ENCODE measurements around the gene SHB. TPM values are rescaled to one million over a fixed set of nuclear protein-coding genes. Genes with fewer than 3 reads are reported as not detected.
A peak's percentile ranks its signal among the peaks of the same experiment; 100 is the strongest.

Gene SHB
- total and polyA plus RNA-seq, 2 of the 8 experiments (the other 6 are each of a cell fraction or from before 2014, with no cell fraction given) = 4.1 to 12.6 TPM

GRCh38 chr9:38000332-38000731 is 68.7 kb downstream of the SHB start:
- H3K23ac ChIP-seq (ENCODE audit: insufficient read length) = no peak overlapping the region
- ChIA-PET POLR2A (ENCODE audit: partially characterized antibody) (interaction anchor here (4.7 kb wide), 1 partner anchor 17 kb away, joined by 24 read pairs; no protein-coding TSS in a partner anchor), CTCF (ENCODE audit: partially characterized antibody) (interaction anchor here (0.6 to 2.5 kb wide), 13 partner anchors 12 to 410 kb away, joined by 3 to 20 read pairs (median 3); no protein-coding TSS in a partner anchor)
- H3K4me2 ChIP-seq (ENCODE audit: insufficient read depth in 1 of 2, low read depth in 2 of 2, low read length in 2 of 2) = no peak overlapping the region
- FAIRE-seq = no peak
- H3K14ac ChIP-seq (ENCODE audit: insufficient read length) = no peak overlapping the region
- H3K23me2 ChIP-seq (ENCODE audit: low read depth, low read length) = no peaks in the 10 kb centered on the region
- H3K4me1 ChIP-seq (replicated peaks in 1 of 4; ENCODE audit: control insufficient read depth in 3 of 4, insufficient read depth in 4 of 4, low read length in 3 of 4) = peaks cover 0 to 12% (median 5%) of the 10 kb centered on the region in 4 experiments; a peak in 6 of 7 replicates
- TF ChIP-seq, protein P1, sequence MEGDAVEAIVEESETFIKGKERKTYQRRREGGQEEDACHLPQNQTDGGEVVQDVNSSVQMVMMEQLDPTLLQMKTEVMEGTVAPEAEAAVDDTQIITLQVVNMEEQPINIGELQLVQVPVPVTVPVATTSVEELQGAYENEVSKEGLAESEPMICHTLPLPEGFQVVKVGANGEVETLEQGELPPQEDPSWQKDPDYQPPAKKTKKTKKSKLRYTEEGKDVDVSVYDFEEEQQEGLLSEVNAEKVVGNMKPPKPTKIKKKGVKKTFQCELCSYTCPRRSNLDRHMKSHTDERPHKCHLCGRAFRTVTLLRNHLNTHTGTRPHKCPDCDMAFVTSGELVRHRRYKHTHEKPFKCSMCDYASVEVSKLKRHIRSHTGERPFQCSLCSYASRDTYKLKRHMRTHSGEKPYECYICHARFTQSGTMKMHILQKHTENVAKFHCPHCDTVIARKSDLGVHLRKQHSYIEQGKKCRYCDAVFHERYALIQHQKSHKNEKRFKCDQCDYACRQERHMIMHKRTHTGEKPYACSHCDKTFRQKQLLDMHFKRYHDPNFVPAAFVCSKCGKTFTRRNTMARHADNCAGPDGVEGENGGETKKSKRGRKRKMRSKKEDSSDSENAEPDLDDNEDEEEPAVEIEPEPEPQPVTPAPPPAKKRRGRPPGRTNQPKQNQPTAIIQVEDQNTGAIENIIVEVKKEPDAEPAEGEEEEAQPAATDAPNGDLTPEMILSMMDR (IDR thresholded peaks at IDR 0.05; ENCODE audit: control extremely low read depth in 1 of 3, insufficient read depth in 1 of 3, low read depth in 1 of 3, low read length in 3 of 3) = peak; percentile 43 to 64 (median 55)
- no peak for TF ChIP-seq ZNF274 (IDR thresholded peaks at IDR 0.05; ENCODE audit: borderline replicate concordance, extremely low read depth, low read length)
- TF ChIP-seq RAD21 (IDR thresholded peaks at IDR 0.05 in 1 of 2, conservative IDR thresholded peaks at IDR 0.05 in 1 of 2; ENCODE audit: low read depth in 2 of 2, low read length in 2 of 2) = peak in 1 of 2 experiments; percentile 35; a peak in 2 of 4 replicates
- no peaks in the 10 kb centered on the region; a peak in 1 of 4 replicates for H3K79me2 ChIP-seq (ENCODE audit: control insufficient read depth in 1 of 2, insufficient read depth in 2 of 2, low read length in 2 of 2)
- H2BK20ac ChIP-seq (ENCODE audit: low read length) = peak overlapping the region; percentile 61; the same call in 1 of the 2 replicates
- no peak overlapping the region for H3K9ac ChIP-seq (replicated peaks in 1 of 4; ENCODE audit: extremely low read depth in 1 of 4, low read depth in 3 of 4, low read length in 3 of 4)
- WGBS, 2 experiments (ENCODE audit: extremely low coverage in 1 of 2, insufficient coverage in 1 of 2, insufficient read length in 1 of 2, insufficient replicate concordance in 2 of 2, low coverage in 1 of 2, low lambda C conversion rate in 2 of 2, missing lambda C conversion rate in 1 of 2) = 80% methylated on average over 9 of the region's 9 CpGs; no CpG with 5 or more reads in 1 of the 2 experiments
- no peak overlapping the region for H4K8ac ChIP-seq (ENCODE audit: extremely low read depth, insufficient read depth, low read length)
- no peak overlapping the region for H4K91ac ChIP-seq (replicated peaks; ENCODE audit: insufficient read length, low read length)
- H2AFZ ChIP-seq (ENCODE audit: low read length) = no peak overlapping the region
- H3K36me3 ChIP-seq (ENCODE audit: control insufficient read depth in 2 of 4, insufficient read depth in 4 of 4, low read length in 3 of 4) = peaks cover 0 to 2% (median 0%) of the 10 kb centered on the region in 4 experiments; a peak in 1 of 8 replicates
- H3K27me3 ChIP-seq (replicated peaks in 1 of 4; ENCODE audit: control insufficient read depth in 3 of 4, extremely low read depth in 1 of 4, insufficient read depth in 3 of 4, low read length in 3 of 4) = no peaks in the 10 kb centered on the region
- H2BK12ac ChIP-seq (ENCODE audit: low read depth, low read length) = 0 out of 2 replicates have a peak overlapping the region, but pooled peaks have one; percentile 39
- peak in 1 of 2 experiments; percentile 71 for DNase-seq (ENCODE audit: low read depth in 1 of 2, low spot score in 2 of 2)
- no peaks in the 10 kb centered on the region for H4K20me1 ChIP-seq (replicated peaks in 1 of 2; ENCODE audit: control insufficient read depth in 1 of 2, insufficient read depth in 2 of 2, low read length in 2 of 2)
- H3K18ac ChIP-seq (ENCODE audit: extremely low read depth, low read length) = 0 out of 2 replicates have a peak overlapping the region, but pooled peaks have one; percentile 52
- no peaks in the 10 kb centered on the region for H3K9me3 ChIP-seq (ENCODE audit: insufficient read depth in 2 of 2, low read depth in 1 of 2, low read length in 1 of 2)
- H3K79me1 ChIP-seq (ENCODE audit: low read depth, low read length) = peaks cover 10% of the 10 kb centered on the region; the same call in 1 of the 2 replicates
- no peak overlapping the region for H4K5ac ChIP-seq (ENCODE audit: insufficient read length, low read depth, low read length)
- H3K56ac ChIP-seq (replicated peaks; ENCODE audit: insufficient read length, low read depth, low read length) = no peak overlapping the region
- no peak overlapping the region for H2BK120ac ChIP-seq (replicated peaks; ENCODE audit: low read depth, low read length)
- peak overlapping the region; percentile 95 for H2BK15ac ChIP-seq (ENCODE audit: low read length)
- H2BK5ac ChIP-seq (ENCODE audit: low read depth, low read length) = no peak overlapping the region
- H2AK5ac ChIP-seq (ENCODE audit: low read depth, low read length) = 0 out of 2 replicates have a peak overlapping the region, but pooled peaks have one; percentile 39
- no peak overlapping the region for H3K4me3 ChIP-seq (ENCODE audit: extremely low read depth in 1 of 4, insufficient read depth in 2 of 4, low read depth in 3 of 4, low read length in 4 of 4)
- no peak overlapping the region for H3K27ac ChIP-seq (ENCODE audit: low read depth, low read length)
- no peak overlapping the region for H3K4ac ChIP-seq (replicated peaks; ENCODE audit: insufficient read length, low read depth, low read length)
